Parathyroid adenoma (tissue), 2 donors: ENCODE measurements around the gene IFI27L1.

Source experiments
- H2AFZ ChIP-seq: fragments of 300-600 bp; sonication (generic); one replicate; pipeline ENCODE4 v1.7.0; 2017; ENCODE audit warnings: antibody characterized with exemption, mild to moderate bottlenecking
- H3K27ac ChIP-seq: fragments of 300-600 bp; sonication (generic); one replicate; pipeline ENCODE4 v1.7.0; 2017
- H3K27me3 ChIP-seq: fragments of 300-600 bp; sonication (generic); one replicate; pipeline ENCODE4 v1.7.0; 2017; ENCODE audit warnings: low read length; ENCODE audit not compliant: control insufficient read depth, insufficient read depth
- H3K36me3 ChIP-seq: fragments of 300-600 bp; sonication (generic); one replicate; pipeline ENCODE4 v1.7.0; 2017; ENCODE audit warnings: low read length; ENCODE audit not compliant: control insufficient read depth, insufficient read depth
- H3K4me1 ChIP-seq: fragments of 300-600 bp; sonication (generic); one replicate; pipeline ENCODE4 v1.7.0; 2017; ENCODE audit warnings: control low read depth
- H3K4me2 ChIP-seq: fragments of 300-600 bp; sonication (generic); one replicate; pipeline ENCODE4 v1.7.0; 2017; ENCODE audit warnings: low read length
- H3K4me3 ChIP-seq: fragments of 300-600 bp; sonication (generic); one replicate; pipeline ENCODE4 v1.7.0; 2017; ENCODE audit warnings: low read depth, low read length
- H3K79me2 ChIP-seq: fragments of 300-600 bp; sonication (generic); one replicate; pipeline ENCODE4 v1.7.0; 2017; ENCODE audit warnings: control low read depth
- H3K9ac ChIP-seq: fragments of 300-600 bp; sonication (generic); one replicate; pipeline ENCODE4 v1.7.0; 2017; ENCODE audit warnings: mild to moderate bottlenecking
- H3K9me3 ChIP-seq: fragments of 300-600 bp; sonication (generic); one replicate; pipeline ENCODE4 v1.7.0; 2017; ENCODE audit warnings: low read length; ENCODE audit not compliant: control insufficient read depth
- CTCF ChIP-seq: fragments of 300-600 bp; sonication (generic); IDR thresholded peaks from one replicate; pipeline ENCODE4 v1.7.0; 2017; ENCODE audit warnings: antibody characterized with exemption, mild to moderate bottlenecking
- donor health status: primary hyperparathyroidism.

IFI27L1 gene

GRCh38 chr14:94144765-94145164, 63.7 kb downstream of the IFI27L1 start:
- Histone ChIP-seq H3K4me2 (no peak overlapping the region), H3K4me3 (no peak overlapping the region), H3K4me1 (no peaks in the 10 kb centered on the region), H3K36me3 (no peaks in the 10 kb centered on the region), H3K79me2 (no peaks in the 10 kb centered on the region), H3K27ac (no peak overlapping the region), H2AFZ (no peak overlapping the region), H3K27me3 (no peaks in the 10 kb centered on the region), H3K9ac (no peak overlapping the region), H3K9me3 (no peaks in the 10 kb centered on the region)
- no peak for TF ChIP-seq CTCF

- no peaks in the 10 kb centered on the region for H3K79me2 ChIP-seq
- H2AFZ ChIP-seq, result no peak overlapping the region
- H3K9ac ChIP-seq, result no peak overlapping the region
- H3K4me1 ChIP-seq, result no peaks in the 10 kb centered on the region
- H3K36me3 ChIP-seq, result no peaks in the 10 kb centered on the region
- no peak overlapping the region for H3K27ac ChIP-seq
- TF ChIP-seq CTCF, result no peak
- H3K4me2 ChIP-seq, result no peak overlapping the region
- H3K27me3 ChIP-seq, result no peaks in the 10 kb centered on the region
- no peaks in the 10 kb centered on the region for H3K9me3 ChIP-seq
- no peak overlapping the region for H3K4me3 ChIP-seq
Observed at GRCh38 chr14:94145902-94146527, 64.9 kb downstream of the IFI27L1 start.
